Activated gamma-delta T cell treated with anti-CD3 and anti-CD28 coated beads, Interleukin-2, amount 50 U/mL, for 16 hours (primary cell): Measurements from ENCODE around the gene SLC6A3.
A peak's percentile ranks its signal among the peaks of the same experiment; 100 is the strongest.

Source experiments
- DNase-seq: peaks from one replicate; pipeline ENCODE4 v3.0.0-alpha.2; 2020; ENCODE audit warnings: low read depth

Gene SLC6A3

GRCh38 chr5:1445313-1445688 is at the start of gene SLC6A3:
SLC6A3 (minus strand) TSS chr5:1445440; CDS start chr5:1443197, 2,243 bp downstream.
- DNase-seq, result peak; percentile 49

- DNase-seq, result no peak
Observed at GRCh38 chr5:1493941-1494340, 48.7 kb upstream of the SLC6A3 start.

GRCh38 chr5:1493413-1493812 is 48.2 kb upstream of the SLC6A3 start:
- DNase-seq, result no peak

GRCh38 chr5:1492757-1493156 is 47.5 kb upstream of the SLC6A3 start:
- DNase-seq, result no peak

GRCh38 chr5:1490376-1490775 is 45.1 kb upstream of the SLC6A3 start:
- no peak for DNase-seq

- no peak for DNase-seq
Observed at GRCh38 chr5:1489754-1490153, 44.5 kb upstream of the SLC6A3 start.

GRCh38 chr5:1488882-1489680 is 43.8 kb upstream of the SLC6A3 start:
- DNase-seq, result peak; percentile 34

GRCh38 chr5:1487079-1487764 is 42.0 kb upstream of the SLC6A3 start:
- no peak for DNase-seq

GRCh38 chr5:1486271-1486670 is 41.0 kb upstream of the SLC6A3 start:
- no peak for DNase-seq

- DNase-seq, result no peak
Observed at GRCh38 chr5:1485579-1486118, 40.4 kb upstream of the SLC6A3 start.

- DNase-seq, result no peak
Observed at GRCh38 chr5:1484730-1485578, 39.7 kb upstream of the SLC6A3 start.

- DNase-seq, result no peak
Observed at GRCh38 chr5:1483856-1484729, 38.9 kb upstream of the SLC6A3 start.

- no peak for DNase-seq
Observed at GRCh38 chr5:1483064-1483463, 37.8 kb upstream of the SLC6A3 start.

GRCh38 chr5:1481959-1482331 is 36.7 kb upstream of the SLC6A3 start:
- DNase-seq, result no peak

GRCh38 chr5:1481266-1481958 is 36.2 kb upstream of the SLC6A3 start:
- DNase-seq, result no peak

GRCh38 chr5:1480806-1481205 is 35.6 kb upstream of the SLC6A3 start:
- no peak for DNase-seq

GRCh38 chr5:1480217-1480616 is 35.0 kb upstream of the SLC6A3 start:
- no peak for DNase-seq

GRCh38 chr5:1479581-1480188 is 34.4 kb upstream of the SLC6A3 start:
- DNase-seq, result peak; percentile 22

GRCh38 chr5:1479066-1479465 is 33.8 kb upstream of the SLC6A3 start:
- DNase-seq, result no peak

- DNase-seq, result no peak
Observed at GRCh38 chr5:1478271-1479035, 33.2 kb upstream of the SLC6A3 start.
